ENCODE data around the gene CLDN9.

GRCh38 chr16:3028716-3029319 lies 16.1 kb downstream of the CLDN9 start:
- no peak for TF ChIP-seq POLR2AphosphoS5 (IDR thresholded peaks at IDR 0.05; ENCODE audit: borderline replicate concordance, low read depth, low read length)
- no peak for TF ChIP-seq EZH2 (IDR thresholded peaks at IDR 0.05)
- TF ChIP-seq FOXP2 (optimal IDR thresholded peaks at IDR 0.05; ENCODE audit: control extremely low read depth, extremely low read length, insufficient read depth), result no peak
